A673 (cell line): ENCODE measurements around the gene TRIM8. TPM values are rescaled to one million over a fixed set of nuclear protein-coding genes. Genes with fewer than 3 reads are reported as not detected.
A peak's percentile ranks its signal among the peaks of the same experiment; 100 is the strongest.

Experiments used
- BruUV-seq: library from RNA; stranded (reverse); fragments of 400-500 nt; replicated peaks from 2 replicates; lab custom pipeline; 2021; lab: Mats Ljungman, UMichigan
- CTCF ChIA-PET: fragments of 300-600 bp; sonication (Branson Sonifier 250); formaldehyde crosslinking; loops from one replicate; lab custom pipeline; 2022; ENCODE audit warnings: antibody characterized with exemption; lab: Charles Lee
- POLR2A ChIA-PET: fragments of 300-600 bp; sonication (Branson Sonifier 250); formaldehyde crosslinking; loops from one replicate; lab custom pipeline; 2022; ENCODE audit warnings: antibody characterized with exemption; ENCODE audit not compliant: low non-redundant PET; lab: Charles Lee
- DNase-seq: peaks from one replicate; pipeline ENCODE4 v3.0.0-alpha.2; 2015; ENCODE audit warnings: low spot score
- H3K27ac ChIP-seq: fragments of 200-600 bp; sonication (generic); 2 replicates; pipeline ENCODE4 v1.5.1; 2016; ENCODE audit warnings: mixed run types, low read depth, mild to moderate bottlenecking, mixed read lengths, antibody characterized with exemption, low read length; ENCODE audit not compliant: poor library complexity, severe bottlenecking
- H3K27me3 ChIP-seq: fragments of 200-600 bp; sonication (generic); replicated peaks from 2 replicates; pipeline ENCODE4 v1.6.1; 2017; ENCODE audit warnings: mixed run types, low read depth, mild to moderate bottlenecking, mixed read lengths, antibody characterized with exemption, low read length; ENCODE audit not compliant: insufficient read depth, poor library complexity
- H3K36me3 ChIP-seq: fragments of 200-600 bp; sonication (generic); 2 replicates; pipeline ENCODE4 v1.6.1; 2016; ENCODE audit warnings: mixed run types, mild to moderate bottlenecking, mixed read lengths, antibody characterized with exemption, low read length; ENCODE audit not compliant: insufficient read depth, poor library complexity, severe bottlenecking
- H3K4me1 ChIP-seq: fragments of 200-600 bp; sonication (generic); 2 replicates; pipeline ENCODE4 v1.6.1; 2017; ENCODE audit warnings: mixed run types, mild to moderate bottlenecking, mixed read lengths, antibody characterized with exemption, low read length; ENCODE audit not compliant: insufficient read depth, poor library complexity, severe bottlenecking
- H3K4me3 ChIP-seq: fragments of 200-600 bp; sonication (generic); 2 replicates; pipeline ENCODE4 v1.5.1; 2016; ENCODE audit warnings: low read depth, mixed run types, mild to moderate bottlenecking, mixed read lengths, low read length; ENCODE audit not compliant: poor library complexity, severe bottlenecking
- H3K9me3 ChIP-seq: fragments of 200-600 bp; sonication (generic); 2 replicates; pipeline ENCODE4 v1.6.1; 2016; ENCODE audit warnings: mixed run types, low read depth, mild to moderate bottlenecking, mixed read lengths, antibody characterized with exemption, low read length; ENCODE audit not compliant: poor library complexity, severe bottlenecking
- EZH2 ChIP-seq: fragments of 200-600 bp; sonication (generic); IDR thresholded peaks from 2 replicates; pipeline ENCODE4 v1.6.1; 2017; ENCODE audit warnings: borderline replicate concordance, low read depth, mild to moderate bottlenecking, mixed read lengths, antibody characterized with exemption, low read length; ENCODE audit not compliant: poor library complexity, severe bottlenecking
- intact Hi-C: fragments of 100-400 bp; cut with micrococcal nuclease; formaldehyde crosslinking; loops from one replicate; pipeline ENCODE4 v1.10.0; 2022; ENCODE audit not compliant: unreplicated experiment
- total RNA-seq: library from RNA; stranded (reverse); gene quantifications from 2 replicates; pipeline ENCODE4 v1.2.3, GENCODE V29; 2021
- TF ChIP-seq, protein P1 (sequence below): fragments of 300-800, 200-600 bp; sonication (generic); conservative IDR thresholded peaks from 2 replicates; pipeline ENCODE4 v1.5.1; 2017; ENCODE audit warnings: low read depth, mild to moderate bottlenecking, antibody characterized with exemption, low read length, moderate library complexity, mixed read lengths

The TRIM8 gene
- total RNA-seq, 1 experiment from 2014 or later: 29.4 TPM

DNA sequence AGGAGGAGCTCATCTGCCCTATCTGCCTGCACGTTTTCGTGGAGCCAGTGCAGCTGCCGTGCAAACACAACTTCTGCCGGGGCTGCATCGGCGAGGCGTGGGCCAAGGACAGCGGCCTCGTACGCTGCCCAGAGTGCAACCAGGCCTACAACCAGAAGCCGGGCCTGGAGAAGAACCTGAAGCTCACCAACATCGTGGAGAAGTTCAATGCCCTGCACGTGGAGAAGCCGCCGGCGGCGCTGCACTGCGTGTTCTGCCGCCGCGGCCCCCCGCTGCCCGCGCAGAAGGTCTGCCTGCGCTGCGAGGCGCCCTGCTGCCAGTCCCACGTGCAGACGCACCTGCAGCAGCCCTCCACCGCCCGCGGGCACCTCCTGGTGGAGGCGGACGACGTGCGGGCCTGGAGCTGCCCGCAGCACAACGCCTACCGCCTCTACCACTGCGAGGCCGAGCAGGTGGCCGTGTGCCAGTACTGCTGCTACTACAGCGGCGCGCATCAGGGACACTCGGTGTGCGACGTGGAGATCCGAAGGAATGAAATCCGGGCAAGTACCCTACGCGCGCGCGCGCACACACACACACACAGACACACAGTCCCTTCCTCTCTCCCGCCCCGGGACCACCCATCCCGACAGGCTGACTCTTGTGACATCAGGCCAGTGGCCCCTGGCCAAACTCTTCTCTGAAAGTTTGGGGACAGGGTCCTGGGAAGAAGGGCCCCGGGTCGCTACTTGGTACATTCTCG is 538 bp downstream of the TRIM8 start:
- H3K36me3 ChIP-seq: no peaks in the 10 kb centered on the region
- intact Hi-C loops: loop anchor here (1.0 to 10.0 kb wide), 2 partner anchors 143 to 250 kb away; partner anchors contain the start of genes ACTR1A and NFKB2
- H3K9me3 ChIP-seq: no peaks in the 10 kb centered on the region
- peak; percentile 89 for DNase-seq
- no peak for TF ChIP-seq EZH2
- TF ChIP-seq, protein P1, sequence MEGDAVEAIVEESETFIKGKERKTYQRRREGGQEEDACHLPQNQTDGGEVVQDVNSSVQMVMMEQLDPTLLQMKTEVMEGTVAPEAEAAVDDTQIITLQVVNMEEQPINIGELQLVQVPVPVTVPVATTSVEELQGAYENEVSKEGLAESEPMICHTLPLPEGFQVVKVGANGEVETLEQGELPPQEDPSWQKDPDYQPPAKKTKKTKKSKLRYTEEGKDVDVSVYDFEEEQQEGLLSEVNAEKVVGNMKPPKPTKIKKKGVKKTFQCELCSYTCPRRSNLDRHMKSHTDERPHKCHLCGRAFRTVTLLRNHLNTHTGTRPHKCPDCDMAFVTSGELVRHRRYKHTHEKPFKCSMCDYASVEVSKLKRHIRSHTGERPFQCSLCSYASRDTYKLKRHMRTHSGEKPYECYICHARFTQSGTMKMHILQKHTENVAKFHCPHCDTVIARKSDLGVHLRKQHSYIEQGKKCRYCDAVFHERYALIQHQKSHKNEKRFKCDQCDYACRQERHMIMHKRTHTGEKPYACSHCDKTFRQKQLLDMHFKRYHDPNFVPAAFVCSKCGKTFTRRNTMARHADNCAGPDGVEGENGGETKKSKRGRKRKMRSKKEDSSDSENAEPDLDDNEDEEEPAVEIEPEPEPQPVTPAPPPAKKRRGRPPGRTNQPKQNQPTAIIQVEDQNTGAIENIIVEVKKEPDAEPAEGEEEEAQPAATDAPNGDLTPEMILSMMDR: peak; percentile 66
- H3K4me3 ChIP-seq: peak overlapping the region; percentile 96
- H3K27me3 ChIP-seq: no peaks in the 10 kb centered on the region
- no TSS peak for BruUV-seq
- peak overlapping the region; percentile 88 for H3K27ac ChIP-seq
- POLR2A ChIA-PET: interaction anchor here (0.7 kb wide), 1 partner anchor 348 kb away, joined by 5 read pairs; no protein-coding TSS in a partner anchor
- CTCF ChIA-PET: interaction anchor here (0.6 to 1.2 kb wide), 2 partner anchors 69 to 111 kb away, joined by 3 to 4 read pairs; partner anchors contain the start of genes ARL3 and SFXN2
- H3K4me1 ChIP-seq: peaks cover 14% of the 10 kb centered on the region

DNA sequence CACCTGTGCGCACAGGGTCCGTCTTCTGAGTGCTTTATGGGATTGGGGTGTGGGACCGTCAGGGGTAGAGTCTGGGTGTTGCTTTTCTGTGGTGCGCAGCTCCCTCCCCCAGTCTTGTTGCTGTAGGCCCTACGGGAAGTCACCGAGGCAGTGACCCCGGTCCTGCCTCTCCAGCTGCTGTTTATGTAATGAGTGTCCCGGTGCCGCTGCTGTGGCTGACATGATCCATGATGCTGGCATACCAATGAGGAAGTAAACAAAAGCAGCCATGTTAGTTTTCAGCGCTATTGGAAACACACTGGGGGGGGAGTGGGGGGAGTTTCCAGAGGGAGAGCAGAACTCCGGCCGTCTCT is 1.1 kb downstream of the TRIM8 start:
- BruUV-seq: no TSS peak
- H3K4me3 ChIP-seq: peak overlapping the region; percentile 96
- H3K27me3 ChIP-seq: no peaks in the 10 kb centered on the region
- CTCF ChIA-PET: interaction anchor here (1.2 kb wide), 1 partner anchor 69 kb away, joined by 3 read pairs; the partner anchor contains the start of genes ARL3 and SFXN2
- H3K36me3 ChIP-seq: no peaks in the 10 kb centered on the region
- intact Hi-C loops: loop anchor here (1.0 to 10.0 kb wide), 2 partner anchors 143 to 251 kb away; partner anchors contain the start of genes ACTR1A and NFKB2
- peak overlapping the region; percentile 88 for H3K27ac ChIP-seq
- H3K4me1 ChIP-seq: peaks cover 14% of the 10 kb centered on the region
- TF ChIP-seq, protein P1: no peak
- TF ChIP-seq EZH2: no peak
- POLR2A ChIA-PET: no interaction called here
- DNase-seq: peak; percentile 48
- no peaks in the 10 kb centered on the region for H3K9me3 ChIP-seq

DNA sequence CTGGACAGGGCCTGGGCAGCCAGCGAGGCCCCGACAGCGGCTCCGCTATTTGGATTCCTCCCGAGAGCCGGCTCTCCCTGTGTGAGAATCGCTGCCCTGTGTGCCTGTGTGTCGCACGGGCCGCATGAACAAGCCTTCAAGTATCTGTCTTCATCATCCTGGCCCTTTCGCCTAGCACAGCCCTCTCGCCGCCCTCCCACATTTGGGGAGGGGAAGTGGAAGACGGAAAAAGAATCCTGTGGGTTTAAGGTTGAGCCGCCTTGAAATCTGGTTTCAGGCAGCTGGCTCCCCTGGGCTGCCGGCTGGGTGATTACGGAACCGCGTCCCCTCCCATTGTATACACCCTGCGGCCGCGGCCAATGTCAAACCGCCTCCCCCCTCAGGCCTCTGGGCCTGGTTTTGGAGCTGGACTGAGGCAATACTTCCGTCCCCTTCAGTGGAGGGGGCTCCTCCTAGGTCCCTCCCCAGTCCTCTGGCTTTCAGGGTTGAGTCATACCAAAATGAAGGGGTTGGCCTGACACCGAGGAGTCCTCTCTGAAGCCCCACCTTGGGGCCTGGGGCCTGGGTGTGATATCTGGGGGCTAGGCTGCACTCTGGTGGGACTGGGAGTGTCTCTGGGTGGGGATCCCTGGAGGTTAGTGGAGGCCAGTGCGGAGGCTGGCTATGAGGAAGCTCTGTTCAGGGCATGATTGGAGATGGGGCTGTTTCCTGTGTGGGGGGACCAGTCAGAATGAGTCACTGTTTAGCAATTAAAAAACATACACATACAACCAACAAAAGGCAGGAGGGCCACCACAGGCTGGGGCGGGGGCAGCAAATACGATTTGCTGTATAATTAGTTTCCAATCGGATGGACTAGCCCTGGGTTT is 1.7 kb downstream of the TRIM8 start:
- H3K27ac ChIP-seq: peak overlapping the region; percentile 88
- TF ChIP-seq, protein P1: no peak
- no peak for TF ChIP-seq EZH2
- H3K4me3 ChIP-seq: peak overlapping the region; percentile 96
- peaks cover 14% of the 10 kb centered on the region for H3K4me1 ChIP-seq
- no peaks in the 10 kb centered on the region for H3K27me3 ChIP-seq
- ChIA-PET CTCF (interaction anchor here (1.2 kb wide), 1 partner anchor 68 kb away, joined by 3 read pairs; the partner anchor contains the start of genes ARL3 and SFXN2), POLR2A (no interaction called here)
- H3K9me3 ChIP-seq: no peaks in the 10 kb centered on the region
- TSS peak; percentile 23 for BruUV-seq
- intact Hi-C loops: loop anchor here (1.0 to 10.0 kb wide), 3 partner anchors 67 to 251 kb away; partner anchors contain the start of genes ACTR1A and NFKB2
- DNase-seq: peak; percentile 73
- no peaks in the 10 kb centered on the region for H3K36me3 ChIP-seq
